GM10847 (cell line): ENCODE measurements around the gene PPP1R1C.

Experiments used
- POLR2A ChIP-seq: IDR thresholded peaks from 2 replicates; pipeline ENCODE4 v1.6.1; 2011; ENCODE audit not compliant: insufficient read length; ENCODE audit errors: extremely low read depth

Gene PPP1R1C

DNA sequence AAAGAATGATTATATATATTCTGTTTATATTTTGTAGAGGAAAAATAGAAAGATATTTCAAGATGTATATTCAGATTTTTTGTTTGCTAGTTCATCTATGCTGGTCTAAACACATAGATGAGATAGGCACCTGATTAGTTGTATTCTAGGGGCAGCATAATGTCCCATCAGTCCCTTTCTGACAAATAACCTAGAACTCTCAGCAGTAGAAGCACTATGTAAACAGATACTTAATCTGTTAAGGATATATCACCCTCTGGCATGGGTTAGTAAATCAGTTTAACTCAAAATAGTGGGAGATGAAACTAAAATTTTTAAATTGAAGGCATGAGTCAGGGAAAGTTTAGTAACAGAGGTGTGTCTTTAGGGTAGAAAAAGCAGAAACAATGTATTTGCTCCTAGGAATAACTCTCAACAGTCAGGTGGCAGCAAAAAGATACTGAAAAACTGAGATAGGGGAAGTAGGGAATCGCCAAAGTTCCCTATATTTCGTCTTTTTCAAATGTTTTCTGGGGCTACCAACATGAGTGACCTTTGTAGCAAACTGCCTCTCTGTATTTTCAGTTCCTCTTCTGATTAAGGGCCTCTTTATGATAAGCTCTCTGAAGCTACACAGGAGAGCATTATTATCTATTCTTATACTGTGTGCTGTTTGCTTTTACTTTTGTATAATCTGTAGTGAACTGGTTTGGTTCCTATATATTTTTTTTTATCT, 5.7 kb downstream of the PPP1R1C start:
- TF ChIP-seq POLR2A, result no peak

GRCh38 chr2:181992776-181993175, 7.1 kb downstream of the PPP1R1C start:
- TF ChIP-seq POLR2A, result no peak

DNA sequence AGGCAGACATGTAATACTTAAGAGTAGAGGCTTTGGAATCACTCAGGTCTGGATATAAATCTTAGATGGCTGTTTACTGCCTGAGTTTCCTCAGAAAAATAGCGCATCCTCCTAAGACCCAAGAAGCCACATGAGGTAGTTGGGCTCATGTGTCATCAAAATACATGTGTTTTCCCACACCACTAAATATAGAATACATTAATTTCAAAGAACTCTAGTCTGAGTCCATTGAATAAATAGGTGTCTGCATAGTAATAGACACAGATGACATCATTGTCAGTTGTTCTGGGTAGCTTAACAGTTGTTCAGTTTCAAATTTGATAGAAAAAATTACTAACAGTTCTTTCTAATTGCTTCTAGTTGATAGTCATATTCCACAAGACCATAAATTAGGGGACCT, 9.6 kb downstream of the PPP1R1C start:
- TF ChIP-seq POLR2A, result no peak

DNA sequence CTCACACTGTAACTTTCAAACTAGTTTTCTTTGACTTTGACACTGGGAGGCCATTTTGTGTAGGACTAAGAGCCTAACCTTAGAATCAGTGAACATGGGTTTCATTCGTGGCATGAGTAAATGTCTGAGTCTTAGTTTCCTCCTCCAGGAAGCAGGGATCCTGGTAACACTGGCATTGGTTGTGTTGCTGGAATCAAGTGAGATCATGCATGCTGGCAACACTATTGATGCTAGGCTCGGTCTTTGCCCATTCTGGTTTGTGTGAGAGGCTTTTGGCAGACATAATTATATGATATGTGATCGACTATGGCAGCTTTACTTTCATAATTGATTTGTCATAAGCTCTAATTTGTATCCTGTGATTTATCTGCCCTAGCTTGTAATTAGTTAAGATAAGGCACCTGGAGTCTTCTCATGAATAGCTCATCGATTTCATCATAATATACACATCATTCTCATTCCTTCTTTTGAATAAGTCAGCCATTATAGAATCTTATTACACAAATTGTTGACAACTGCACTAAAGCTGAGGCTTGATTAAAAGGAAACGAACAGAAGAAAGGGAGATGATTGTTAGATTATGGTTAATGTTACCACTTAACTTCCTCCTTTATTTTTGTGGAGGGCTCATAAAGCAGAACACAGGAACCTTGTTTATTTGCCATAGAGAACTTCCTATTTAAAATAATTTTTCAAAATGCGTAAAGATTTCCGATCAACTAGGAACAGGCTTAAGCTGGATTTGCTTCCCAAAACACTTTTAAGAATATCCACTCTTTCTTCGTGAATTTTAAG, 12.6 kb downstream of the PPP1R1C start:
- TF ChIP-seq POLR2A, result no peak

GRCh38 chr2:181998891-181999654, 13.4 kb downstream of the PPP1R1C start:
- TF ChIP-seq POLR2A, result no peak

GRCh38 chr2:181999911-182000310, 14.3 kb downstream of the PPP1R1C start:
- TF ChIP-seq POLR2A, result no peak

GRCh38 chr2:182004945-182005520, 19.4 kb downstream of the PPP1R1C start:
- TF ChIP-seq POLR2A, result no peak

DNA sequence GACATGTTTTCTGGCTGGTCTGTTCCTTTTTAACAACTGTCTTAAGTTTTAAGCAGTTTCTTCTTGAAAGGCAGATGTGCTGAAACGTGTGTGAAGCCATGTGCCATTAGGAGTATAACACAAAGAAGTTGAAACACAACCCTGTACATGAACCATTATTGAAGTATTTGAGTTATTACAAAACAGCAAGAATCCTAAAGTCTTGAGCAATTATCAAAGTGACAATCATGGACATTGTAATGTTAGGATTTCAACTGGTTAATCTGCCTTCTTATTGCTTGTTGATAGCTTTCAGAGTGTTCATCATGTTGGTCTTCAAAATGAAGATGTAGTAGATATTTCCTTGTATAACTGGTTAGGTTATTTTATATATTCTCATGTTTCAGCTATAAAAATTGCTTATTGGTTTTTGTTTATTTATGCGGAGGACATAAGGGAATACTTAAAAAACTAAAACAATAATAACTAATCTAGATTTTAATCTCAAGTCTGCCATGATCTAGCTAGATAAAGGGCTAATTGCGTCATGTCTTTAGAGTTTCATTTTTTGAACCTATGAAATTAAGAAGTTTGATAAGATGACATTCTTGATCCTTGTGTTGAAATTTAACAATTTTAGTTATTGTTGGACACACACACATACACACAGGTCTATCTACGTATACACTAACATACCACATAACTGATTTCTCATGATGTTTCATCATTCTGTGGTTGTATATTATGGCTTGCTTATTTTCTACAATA, 21.1 kb downstream of the PPP1R1C start:
- no peak for TF ChIP-seq POLR2A

- TF ChIP-seq POLR2A, result no peak
These were observed 28.6 kb downstream of the PPP1R1C start for GRCh38 chr2:182014284-182014683.

DNA sequence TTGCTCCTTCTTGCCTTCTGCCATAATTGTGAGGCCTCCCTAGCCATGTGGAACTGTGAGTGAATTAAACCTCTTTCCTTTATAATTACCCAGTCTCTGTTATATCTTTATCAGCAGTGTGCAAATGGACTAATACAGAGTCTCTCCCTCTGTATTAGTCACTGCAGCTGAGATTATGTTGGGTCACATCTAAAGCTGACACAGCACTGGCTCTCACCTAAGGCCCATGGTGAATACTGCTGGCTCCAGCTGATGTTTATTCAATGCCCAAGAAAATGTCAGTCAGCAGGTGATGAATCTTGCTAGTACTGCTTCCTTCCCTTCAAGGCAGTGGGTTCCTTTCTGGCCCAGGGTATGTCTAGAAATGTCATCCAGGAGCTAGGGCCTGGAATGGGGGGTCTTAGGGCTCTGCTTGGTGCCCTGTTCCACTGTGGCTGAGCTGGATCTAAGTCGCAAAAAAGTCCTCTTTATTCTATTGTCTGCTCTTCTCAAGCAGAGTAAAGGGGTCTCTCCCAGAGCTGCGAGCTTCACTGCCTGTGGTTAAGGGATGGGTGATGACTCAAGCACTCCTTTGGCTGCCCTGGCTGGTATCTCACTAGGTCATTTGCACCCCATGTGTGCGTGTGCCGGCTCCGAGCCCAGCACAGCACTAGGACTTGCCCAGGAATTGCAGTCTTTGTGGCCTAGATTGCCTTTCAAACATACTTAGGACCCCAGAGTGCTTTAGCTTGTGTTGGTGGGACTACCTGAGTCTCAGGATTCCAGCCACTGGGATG, 29.9 kb downstream of the PPP1R1C start:
- TF ChIP-seq POLR2A, result no peak

DNA sequence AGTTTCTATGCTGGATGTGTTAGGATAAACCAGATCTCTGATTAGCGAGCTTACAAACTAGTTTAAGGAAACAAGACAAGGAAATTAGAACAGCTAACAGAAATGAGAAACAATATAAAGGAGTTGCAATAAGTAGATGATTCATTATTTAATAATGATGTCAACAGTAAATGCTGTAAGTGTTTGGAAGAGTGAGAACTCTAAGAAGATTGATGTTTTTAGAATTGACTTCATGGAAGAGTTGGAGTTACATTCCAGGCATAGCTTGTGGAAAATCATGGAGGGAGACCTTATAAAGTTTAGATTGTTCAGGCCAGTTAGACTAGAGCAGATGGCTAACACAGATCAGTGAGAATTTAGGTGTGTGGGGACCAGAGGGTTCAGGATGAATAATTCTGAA, 32.6 kb downstream of the PPP1R1C start:
- no peak for TF ChIP-seq POLR2A

- TF ChIP-seq POLR2A, result no peak
These were observed 34.1 kb downstream of the PPP1R1C start for GRCh38 chr2:182019731-182020130.

GRCh38 chr2:182020286-182021070, 34.8 kb downstream of the PPP1R1C start:
- no peak for TF ChIP-seq POLR2A
